ENCODE results near the gene SASH3. TPM values are rescaled to one million over a fixed set of nuclear protein-coding genes. Genes with fewer than 3 reads are reported as not detected.

SASH3 gene
- total RNA-seq, 4 donors from 2014 or later: 0.34 to 3.3 (median 1.7) TPM

- WGBS: 92% methylated on average over 3 of the region's 3 CpGs
- DNase-seq (ENCODE audit: low spot score in 2 of 2): no peak
- Histone ChIP-seq H3K4me3 (no peak overlapping the region), H3K4me1 (no peaks in the 10 kb centered on the region), H3K27me3 (no peaks in the 10 kb centered on the region), H3K9me3 (no peaks in the 10 kb centered on the region), H3K36me3 (no peaks in the 10 kb centered on the region), H3K27ac (no peak overlapping the region)
- no peak for TF ChIP-seq POLR2AphosphoS5 (IDR thresholded peaks at IDR 0.05)
- TF ChIP-seq EP300 (IDR thresholded peaks at IDR 0.05): no peak
- no peak for TF ChIP-seq CTCF (IDR thresholded peaks at IDR 0.05)
- no peak for TF ChIP-seq POLR2A (IDR thresholded peaks at IDR 0.05)
Observed at GRCh38 chrX:129790146-129790545, 10.4 kb downstream of the SASH3 start.

DNA sequence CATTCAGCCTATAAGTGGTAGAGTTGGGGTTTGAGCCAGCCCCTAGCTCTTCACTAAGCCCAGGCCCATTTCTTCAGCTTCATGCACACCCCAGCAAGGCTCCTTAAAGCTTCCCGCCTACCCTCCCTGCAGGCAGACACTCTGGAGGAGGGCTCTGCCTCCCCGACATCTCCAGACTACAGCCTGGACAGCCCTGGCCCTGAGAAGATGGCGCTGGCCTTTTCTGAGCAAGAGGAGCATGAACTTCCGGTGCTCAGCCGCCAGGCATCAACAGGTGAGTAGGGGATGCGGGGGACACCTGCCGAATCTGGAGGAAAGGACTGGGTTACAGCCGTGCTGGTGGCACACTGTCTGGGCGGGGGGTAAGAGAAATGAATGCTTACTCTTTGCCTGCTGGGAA, 11.1 kb downstream of the SASH3 start:
- Histone ChIP-seq H3K27me3 (no peaks in the 10 kb centered on the region), H3K9me3 (no peaks in the 10 kb centered on the region), H3K27ac (no peak overlapping the region), H3K36me3 (no peaks in the 10 kb centered on the region), H3K4me1 (no peaks in the 10 kb centered on the region), H3K4me3 (no peak overlapping the region)
- WGBS: 87% methylated on average over 9 of the region's 9 CpGs
- TF ChIP-seq POLR2A (IDR thresholded peaks at IDR 0.05) (no peak), POLR2AphosphoS5 (IDR thresholded peaks at IDR 0.05) (no peak), CTCF (IDR thresholded peaks at IDR 0.05) (no peak), EP300 (IDR thresholded peaks at IDR 0.05) (no peak)
- DNase-seq (ENCODE audit: low spot score in 2 of 2): no peak

GRCh38 chrX:129791336-129791735, 11.6 kb downstream of the SASH3 start:
- 78% methylated on average over 8 of the region's 8 CpGs for WGBS
- no peak for DNase-seq (ENCODE audit: low spot score in 2 of 2)
- Histone ChIP-seq H3K4me3 (no peak overlapping the region), H3K27me3 (no peaks in the 10 kb centered on the region), H3K36me3 (no peaks in the 10 kb centered on the region), H3K9me3 (no peaks in the 10 kb centered on the region), H3K27ac (no peak overlapping the region), H3K4me1 (no peaks in the 10 kb centered on the region)
- no peak for TF ChIP-seq EP300 (IDR thresholded peaks at IDR 0.05)
- TF ChIP-seq CTCF (IDR thresholded peaks at IDR 0.05): no peak
- no peak for TF ChIP-seq POLR2A (IDR thresholded peaks at IDR 0.05)
- no peak for TF ChIP-seq POLR2AphosphoS5 (IDR thresholded peaks at IDR 0.05)

DNA sequence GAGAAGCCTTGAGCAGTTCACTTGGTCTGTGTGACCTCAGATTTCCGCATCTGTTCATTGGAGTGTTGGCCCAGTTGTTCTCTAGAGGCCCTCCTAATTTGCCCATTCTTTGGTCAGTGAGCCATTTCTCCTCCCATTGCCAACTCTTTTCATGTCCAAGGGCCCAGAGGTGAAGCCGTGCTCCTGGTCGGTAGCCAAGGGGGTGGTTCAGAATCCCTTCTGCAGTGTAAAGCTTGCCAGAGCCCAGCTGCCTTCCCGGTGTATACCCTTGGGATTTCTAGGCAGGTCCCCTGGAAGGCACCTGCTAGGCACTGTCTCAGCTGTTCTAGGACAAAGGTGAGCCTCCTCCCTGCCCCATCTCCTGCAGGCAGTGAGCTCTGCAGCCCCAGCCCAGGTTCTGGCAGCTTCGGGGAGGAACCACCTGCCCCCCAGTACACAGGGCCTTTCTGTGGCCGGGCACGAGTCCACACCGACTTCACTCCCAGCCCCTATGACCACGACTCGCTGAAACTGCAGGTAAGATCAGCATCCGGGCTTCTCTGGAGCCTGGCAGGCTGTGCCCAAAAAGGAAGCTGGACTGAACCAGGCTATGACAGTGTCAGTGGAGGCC, 12.3 kb downstream of the SASH3 start:
- DNase-seq (ENCODE audit: low spot score in 2 of 2): peak in 1 of 2 donors; percentile 28
- TF ChIP-seq POLR2AphosphoS5 (IDR thresholded peaks at IDR 0.05) (no peak), POLR2A (IDR thresholded peaks at IDR 0.05) (no peak), EP300 (IDR thresholded peaks at IDR 0.05) (no peak), CTCF (IDR thresholded peaks at IDR 0.05) (no peak)
- Histone ChIP-seq H3K4me1 (no peaks in the 10 kb centered on the region), H3K27me3 (no peaks in the 10 kb centered on the region), H3K9me3 (no peaks in the 10 kb centered on the region), H3K36me3 (no peaks in the 10 kb centered on the region), H3K27ac (no peak overlapping the region), H3K4me3 (no peak overlapping the region)
- WGBS: 74% methylated on average over 10 of the region's 11 CpGs

DNA sequence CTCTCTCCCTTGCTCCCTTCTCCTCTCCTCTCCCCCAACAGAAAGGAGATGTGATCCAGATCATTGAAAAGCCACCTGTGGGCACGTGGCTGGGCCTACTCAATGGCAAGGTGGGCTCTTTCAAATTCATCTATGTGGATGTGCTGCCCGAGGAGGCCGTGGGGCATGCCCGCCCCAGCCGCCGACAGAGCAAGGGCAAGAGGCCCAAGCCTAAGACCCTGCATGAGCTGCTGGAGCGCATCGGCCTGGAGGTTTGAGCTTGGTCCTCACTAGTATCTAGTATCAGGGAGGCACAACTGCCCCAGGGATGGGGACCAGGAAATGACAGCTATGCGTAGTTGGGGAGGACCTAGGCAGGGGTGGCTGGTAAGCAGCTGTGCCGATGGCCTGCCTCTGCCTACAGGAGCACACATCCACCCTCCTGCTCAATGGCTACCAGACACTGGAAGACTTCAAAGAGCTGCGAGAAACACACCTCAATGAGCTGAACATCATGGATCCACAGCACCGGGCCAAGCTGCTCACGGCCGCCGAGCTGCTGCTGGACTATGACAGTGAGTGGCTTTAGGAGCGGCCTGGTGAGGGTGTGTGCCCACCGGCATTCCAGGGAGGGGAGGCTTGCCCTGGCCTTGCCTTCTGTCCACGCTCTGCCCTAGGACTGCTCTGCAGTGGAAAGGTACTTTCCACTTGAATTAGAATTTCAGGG, 13.0 kb downstream of the SASH3 start:
- TF ChIP-seq EP300 (IDR thresholded peaks at IDR 0.05): no peak
- no peak for TF ChIP-seq POLR2A (IDR thresholded peaks at IDR 0.05)
- TF ChIP-seq POLR2AphosphoS5 (IDR thresholded peaks at IDR 0.05): no peak
- TF ChIP-seq CTCF (IDR thresholded peaks at IDR 0.05): no peak
- no peak for DNase-seq (ENCODE audit: low spot score in 2 of 2)

More for the DNA sequence above, 13.0 kb downstream of the SASH3 start:
- H3K4me1 ChIP-seq: no peaks in the 10 kb centered on the region
- no peaks in the 10 kb centered on the region for H3K9me3 ChIP-seq
- no peak overlapping the region for H3K4me3 ChIP-seq
- H3K27ac ChIP-seq: no peak overlapping the region
- H3K27me3 ChIP-seq: no peaks in the 10 kb centered on the region
- 82% methylated on average over 7 of the region's 18 CpGs for WGBS
- H3K36me3 ChIP-seq: no peaks in the 10 kb centered on the region

Data from suprapubic skin (tissue), 4 donors.